ENCODE data around the gene TPM4. TPM values are rescaled to one million over a fixed set of nuclear protein-coding genes. Genes with fewer than 3 reads are reported as not detected.

Gene TPM4
- total and polyA plus RNA-seq, 2 of the 13 experiments (the other 11 are each of a cell fraction or from before 2014, with no cell fraction given), result 180 to 188 TPM

GRCh38 chr19:16111909-16112752 is 35.8 kb downstream of the TPM4 start (continued):
- TF ChIP-seq ZC3H13 (CRISPR knock-in tag; IDR thresholded peaks at IDR 0.05), result no peak
- no peak for TF ChIP-seq MED8 (CRISPR knock-in tag; IDR thresholded peaks at IDR 0.05; ENCODE audit: insufficient replicate concordance)
- no peak for TF ChIP-seq GMEB1 (CRISPR knock-in tag; IDR thresholded peaks at IDR 0.05; ENCODE audit: borderline replicate concordance)
- no peak for TF ChIP-seq MTA1 (CRISPR knock-in tag; IDR thresholded peaks at IDR 0.05; ENCODE audit: borderline replicate concordance)
- no peak for TF ChIP-seq HBP1 (CRISPR knock-in tag; IDR thresholded peaks at IDR 0.05; ENCODE audit: low read depth)
- no peak for TF ChIP-seq SATB2 (CRISPR knock-in tag; IDR thresholded peaks at IDR 0.05)
- TF ChIP-seq CHD4 (IDR thresholded peaks at IDR 0.05; ENCODE audit: borderline replicate concordance, low read length), result peak; percentile 92
- no peak for TF ChIP-seq ZNF343 (CRISPR knock-in tag; IDR thresholded peaks at IDR 0.05)
- no peak for TF ChIP-seq CAMTA2 (CRISPR knock-in tag; IDR thresholded peaks at IDR 0.05; ENCODE audit: borderline replicate concordance)
- TF ChIP-seq ZNF446 (CRISPR knock-in tag; IDR thresholded peaks at IDR 0.05), result no peak
- no peak for TF ChIP-seq HMGXB3 (CRISPR knock-in tag; IDR thresholded peaks at IDR 0.05; ENCODE audit: borderline replicate concordance)
- TF ChIP-seq FOXA1 (IDR thresholded peaks at IDR 0.05), result no peak
- no peak for TF ChIP-seq FOXA1 (CRISPR knock-in tag; IDR thresholded peaks at IDR 0.05)
- no peak for TF ChIP-seq ARID3A (IDR thresholded peaks at IDR 0.05; ENCODE audit: low read depth, low read length)
- TF ChIP-seq PAWR (CRISPR knock-in tag; IDR thresholded peaks at IDR 0.05; ENCODE audit: borderline replicate concordance), result no peak
- TF ChIP-seq RBFOX2 (IDR thresholded peaks at IDR 0.05; ENCODE audit: low read depth, low read length), result 0 out of 2 replicates have a peak, but pooled peaks have one; percentile 1
- no peak for TF ChIP-seq ZNF503 (CRISPR knock-in tag; IDR thresholded peaks at IDR 0.05)
- no peak for TF ChIP-seq ZNF101 (CRISPR knock-in tag; IDR thresholded peaks at IDR 0.05; ENCODE audit: borderline replicate concordance, low read depth)

Measured in HepG2 (cell line).